GM12873 (cell line): ENCODE measurements around the gene KCNIP3.

Experiments used
- TF ChIP-seq, protein P1 (sequence below): IDR thresholded peaks from 2 replicates; pipeline ENCODE4 v1.5.1; 2012; ENCODE audit warnings: low read depth, mild to moderate bottlenecking, moderate library complexity, low read length, control low read depth; ENCODE audit not compliant: insufficient read depth; ENCODE audit errors: missing control alignments

KCNIP3 gene

DNA sequence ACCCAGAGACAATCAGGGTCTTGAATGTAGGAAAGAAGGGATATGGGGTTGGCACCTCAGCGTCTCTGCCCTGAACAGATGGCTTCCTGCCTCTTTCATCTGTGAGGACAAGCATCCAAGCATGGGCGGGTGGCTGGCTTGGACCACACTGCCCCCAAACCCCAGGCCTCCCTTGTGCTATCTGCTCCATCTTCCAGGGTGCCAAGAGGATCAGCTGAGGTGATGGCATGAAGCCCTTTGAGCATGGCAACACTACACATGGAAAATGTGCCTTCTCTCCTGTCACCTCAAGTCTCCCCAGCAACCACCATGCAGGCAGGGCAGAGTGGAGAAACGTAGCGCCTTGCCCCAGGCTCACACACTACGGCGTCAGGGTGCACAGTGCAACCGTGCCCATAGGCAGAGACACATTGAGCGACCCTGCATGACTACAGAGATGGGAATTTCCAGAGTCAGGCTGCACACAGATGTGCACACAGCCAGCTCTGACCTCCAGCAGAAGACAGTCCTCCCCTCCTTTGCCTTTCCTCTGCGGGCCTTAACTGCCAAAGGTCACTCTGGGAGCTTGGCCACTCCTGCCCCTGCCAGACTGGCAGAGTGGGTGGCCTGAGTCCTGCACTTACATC is 1.5 kb downstream of the KCNIP3 start:
- TF ChIP-seq, protein P1, sequence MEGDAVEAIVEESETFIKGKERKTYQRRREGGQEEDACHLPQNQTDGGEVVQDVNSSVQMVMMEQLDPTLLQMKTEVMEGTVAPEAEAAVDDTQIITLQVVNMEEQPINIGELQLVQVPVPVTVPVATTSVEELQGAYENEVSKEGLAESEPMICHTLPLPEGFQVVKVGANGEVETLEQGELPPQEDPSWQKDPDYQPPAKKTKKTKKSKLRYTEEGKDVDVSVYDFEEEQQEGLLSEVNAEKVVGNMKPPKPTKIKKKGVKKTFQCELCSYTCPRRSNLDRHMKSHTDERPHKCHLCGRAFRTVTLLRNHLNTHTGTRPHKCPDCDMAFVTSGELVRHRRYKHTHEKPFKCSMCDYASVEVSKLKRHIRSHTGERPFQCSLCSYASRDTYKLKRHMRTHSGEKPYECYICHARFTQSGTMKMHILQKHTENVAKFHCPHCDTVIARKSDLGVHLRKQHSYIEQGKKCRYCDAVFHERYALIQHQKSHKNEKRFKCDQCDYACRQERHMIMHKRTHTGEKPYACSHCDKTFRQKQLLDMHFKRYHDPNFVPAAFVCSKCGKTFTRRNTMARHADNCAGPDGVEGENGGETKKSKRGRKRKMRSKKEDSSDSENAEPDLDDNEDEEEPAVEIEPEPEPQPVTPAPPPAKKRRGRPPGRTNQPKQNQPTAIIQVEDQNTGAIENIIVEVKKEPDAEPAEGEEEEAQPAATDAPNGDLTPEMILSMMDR: no peak

DNA sequence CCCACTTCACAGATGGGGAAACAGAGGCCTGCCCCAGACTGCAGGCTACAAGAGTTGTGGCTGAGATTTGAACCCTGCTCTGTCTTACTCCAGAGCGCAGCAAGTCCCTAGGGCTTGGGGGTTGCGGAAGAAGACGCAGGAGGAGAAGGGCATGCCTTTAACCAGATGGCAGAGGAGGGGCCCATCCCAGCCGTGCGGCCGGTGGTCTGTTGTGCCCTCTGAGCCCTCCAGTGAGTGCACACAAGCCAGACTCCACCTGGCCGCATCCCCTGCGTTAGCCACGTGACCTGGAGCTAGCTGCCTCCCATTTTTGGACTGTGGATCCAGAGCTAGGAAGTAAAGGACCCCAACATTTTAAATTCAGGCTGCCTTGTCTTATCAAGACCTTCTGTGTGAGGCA is 2.8 kb downstream of the KCNIP3 start:
- TF ChIP-seq, protein P1: no peak

DNA sequence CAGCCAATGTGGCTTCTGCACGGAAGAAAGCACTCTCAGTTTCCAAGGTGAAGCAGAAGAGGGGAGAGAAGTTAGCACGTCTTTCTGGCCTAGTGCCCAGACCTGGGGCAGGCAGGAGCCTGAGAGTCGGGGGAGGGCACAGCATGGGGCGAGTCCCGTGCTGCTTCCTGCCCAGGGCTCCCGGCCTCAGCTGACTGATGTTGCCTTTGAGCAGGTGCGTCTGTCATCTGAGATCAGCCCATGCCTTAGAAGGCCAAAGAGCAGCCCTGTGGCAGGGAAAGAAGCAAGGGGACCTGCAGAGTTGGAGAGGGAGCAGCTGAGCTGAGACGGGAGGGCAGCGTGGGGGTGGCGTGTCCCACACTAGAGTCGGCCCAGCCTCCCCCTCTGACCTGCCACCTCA is 3.3 kb downstream of the KCNIP3 start:
- TF ChIP-seq, protein P1: no peak

DNA sequence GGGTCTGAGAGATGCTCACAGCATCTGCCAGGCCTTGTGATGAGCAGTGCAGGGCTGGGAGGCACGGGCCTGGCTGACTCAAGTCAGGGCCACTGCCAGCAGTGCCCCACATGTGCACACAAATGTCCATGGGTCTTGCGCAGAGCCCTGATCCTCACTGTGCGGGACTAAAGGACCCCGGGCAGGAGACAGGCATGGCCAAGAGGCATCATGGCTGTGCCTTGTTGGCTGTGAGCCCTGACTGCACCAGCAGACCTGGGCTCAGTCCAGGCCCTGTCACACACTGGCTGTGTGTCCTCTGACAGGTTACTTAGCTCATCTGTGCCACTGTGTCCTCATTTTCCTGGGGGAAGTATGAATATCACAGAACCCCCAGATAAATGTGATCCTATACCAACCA is 4.0 kb downstream of the KCNIP3 start:
- TF ChIP-seq, protein P1: no peak

DNA sequence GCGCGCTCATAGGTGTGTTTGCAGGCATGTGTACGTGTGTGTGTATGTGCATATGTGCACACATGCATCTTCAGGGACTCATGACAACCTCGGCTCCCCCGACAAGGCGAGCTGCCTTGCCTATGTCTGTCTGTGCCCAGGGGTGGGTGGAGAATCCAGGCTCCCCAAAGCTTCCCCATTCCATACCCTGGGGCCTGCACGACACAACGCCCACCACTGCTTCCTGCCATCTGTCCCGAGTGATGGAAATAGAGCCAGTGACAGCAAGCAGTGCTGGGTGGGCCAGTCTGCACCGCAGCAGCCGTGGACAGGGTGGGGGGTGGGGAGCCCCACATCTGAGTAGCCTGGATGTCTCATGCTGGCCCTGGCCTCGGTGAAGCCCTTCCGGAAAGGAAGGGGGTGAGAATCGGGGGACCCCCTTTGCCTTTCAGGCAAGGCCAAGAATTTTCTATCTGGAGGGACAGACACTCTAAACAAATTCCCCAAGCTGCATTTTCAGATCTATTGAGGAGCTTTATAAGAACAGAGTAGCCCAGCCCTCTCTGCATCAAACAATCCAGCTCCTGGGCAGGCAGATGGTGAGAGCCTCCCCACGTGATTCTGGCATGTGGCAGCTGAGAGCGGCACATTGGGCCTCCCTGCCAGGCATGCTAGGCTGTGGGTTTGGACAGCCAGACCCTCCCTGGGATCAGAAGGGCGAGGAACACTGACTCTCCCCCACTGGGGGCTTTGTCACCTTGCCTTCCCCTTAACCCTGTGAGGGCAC is 4.9 kb downstream of the KCNIP3 start:
- TF ChIP-seq, protein P1: no peak

DNA sequence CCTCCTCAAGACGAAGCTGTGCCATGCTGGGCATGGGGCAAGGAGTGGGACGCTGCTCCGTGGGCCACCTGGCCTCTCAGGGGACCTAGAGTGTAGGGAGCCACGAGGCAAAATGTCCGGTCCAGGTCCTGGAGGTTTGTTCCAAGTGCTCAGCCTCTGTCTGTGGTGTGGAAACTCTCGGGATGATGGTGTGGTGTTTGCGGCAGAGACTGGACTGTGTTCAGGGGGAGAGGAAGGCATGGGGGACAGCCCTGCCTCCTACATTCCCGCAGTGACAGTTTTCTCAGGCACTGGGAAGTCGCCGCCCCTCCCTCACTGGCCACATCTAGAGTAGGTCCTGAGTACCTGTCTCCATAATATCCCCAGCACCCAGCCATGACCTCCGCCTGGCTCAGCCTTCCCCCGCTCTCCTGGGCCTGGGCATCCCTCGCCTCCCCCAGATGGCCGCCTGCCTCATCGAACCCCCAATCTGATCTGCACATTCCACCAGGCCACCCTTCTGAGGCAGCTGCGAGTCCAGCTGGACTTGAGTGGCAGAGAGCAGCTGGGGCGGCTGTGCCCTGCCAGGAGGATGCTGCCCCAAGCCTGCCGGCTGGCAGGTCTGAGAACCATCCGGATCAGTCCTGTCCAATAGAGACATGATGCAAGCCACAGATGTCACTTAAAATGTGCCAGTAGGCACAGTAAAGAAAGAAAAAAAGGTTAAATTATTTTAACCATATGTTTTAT is 6.2 kb downstream of the KCNIP3 start:
- TF ChIP-seq, protein P1: no peak

DNA sequence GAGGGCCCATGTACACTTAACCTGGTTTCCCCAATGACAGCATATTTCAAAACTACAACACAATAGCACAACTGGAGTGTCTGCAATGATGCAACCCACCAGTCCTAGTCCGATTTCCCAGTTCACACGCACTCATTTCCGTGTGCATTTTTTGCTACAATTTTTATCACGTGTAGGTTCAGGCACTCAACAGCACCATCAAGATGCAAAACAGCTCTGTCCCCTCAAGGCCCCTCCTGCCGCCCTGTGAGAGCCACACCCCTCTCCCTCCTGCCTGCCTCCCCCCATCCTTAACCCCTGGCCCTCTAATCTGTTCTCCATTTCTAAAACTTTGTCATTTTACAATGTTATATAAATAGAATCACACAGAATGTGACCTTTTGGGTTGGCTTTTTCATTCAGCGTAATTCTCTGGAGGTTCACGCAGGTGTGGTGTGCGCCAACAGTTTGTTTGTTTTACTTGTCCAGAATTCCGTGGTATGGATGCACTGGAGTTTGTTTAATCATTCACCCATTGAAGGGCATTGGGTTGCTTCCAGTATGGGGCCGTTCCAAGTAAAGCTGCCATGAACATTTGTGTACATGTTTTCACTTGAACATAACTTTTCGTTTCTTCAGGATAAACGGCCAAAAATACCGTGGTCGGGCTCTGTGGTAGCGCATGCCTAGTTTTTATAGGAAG is 8.4 kb downstream of the KCNIP3 start:
- TF ChIP-seq, protein P1: no peak
